Measurements from ENCODE around the gene TSPAN2. TPM values are rescaled to one million over a fixed set of nuclear protein-coding genes. Genes with fewer than 3 reads are reported as not detected.

TSPAN2 gene
- total and polyA plus RNA-seq, 2 of the 4 experiments (the other 2 are of a cell fraction): 0.18 to 0.60 TPM

GRCh38 chr1:115077984-115078330, 11.3 kb downstream of the TSPAN2 start:
- Histone ChIP-seq H2BK20ac (ENCODE audit: low read depth, low read length) (no peak overlapping the region), H3K18ac (ENCODE audit: low read depth, low read length) (no peak overlapping the region), H3K79me1 (ENCODE audit: low read depth in 1 of 2, low read length in 2 of 2) (no peaks in the 10 kb centered on the region), H2BK15ac (ENCODE audit: low read depth, low read length) (no peak overlapping the region), H3K14ac (replicated peaks; ENCODE audit: low read depth, low read length) (no peak overlapping the region), H3K4me1 (ENCODE audit: control insufficient read depth, insufficient read depth, low read length) (no peaks in the 10 kb centered on the region; the same call in 1 of the 2 replicates), H2BK5ac (ENCODE audit: low read depth, low read length, poor library complexity, severe bottlenecking) (no peak overlapping the region), H4K8ac (ENCODE audit: low read depth in 2 of 2, low read length in 2 of 2) (no peak overlapping the region), H2AK5ac (ENCODE audit: low read depth, low read length) (no peak overlapping the region), H3K27me3 (ENCODE audit: control insufficient read depth, insufficient read depth, low read length) (peaks cover 10% of the 10 kb centered on the region), H4K91ac (ENCODE audit: insufficient read depth, low read depth, low read length) (no peak overlapping the region), H3K4ac (ENCODE audit: low read depth, low read length) (no peak overlapping the region), H3K36me3 (ENCODE audit: control insufficient read depth, insufficient read depth, low read length) (no peaks in the 10 kb centered on the region), H3K27ac (ENCODE audit: insufficient read depth, low read length) (no peak overlapping the region), H4K20me1 (ENCODE audit: insufficient read depth, low read length) (no peaks in the 10 kb centered on the region), H3K4me2 (ENCODE audit: low read depth, low read length) (no peak overlapping the region), H3K9me3 (ENCODE audit: control insufficient read depth, insufficient read depth, low read length) (no peaks in the 10 kb centered on the region), H2AK9ac (replicated peaks; ENCODE audit: low read depth, low read length, poor library complexity) (no peak overlapping the region), H3K9me1 (ENCODE audit: insufficient read depth, low read length) (no peaks in the 10 kb centered on the region), H2BK120ac (ENCODE audit: low read depth, low read length) (no peak overlapping the region), H4K5ac (ENCODE audit: low read depth, low read length) (no peak overlapping the region), H2AFZ (replicated peaks; ENCODE audit: low read length, poor library complexity) (no peak overlapping the region), H3K4me3 (ENCODE audit: insufficient read depth, low read depth, low read length) (no peak overlapping the region), H3K9ac (ENCODE audit: low read depth, low read length) (no peak overlapping the region), H3K56ac (ENCODE audit: extremely low read depth, insufficient read depth, low read length) (no peak overlapping the region), H3K23ac (ENCODE audit: low read depth, low read length) (no peak overlapping the region)
- TF ChIP-seq CEBPB (IDR thresholded peaks at IDR 0.05; ENCODE audit: low read depth, low read length) (no peak), MAZ (IDR thresholded peaks at IDR 0.05; ENCODE audit: borderline replicate concordance, low read depth, low read length) (no peak), SMC3 (IDR thresholded peaks at IDR 0.05; ENCODE audit: low read depth, low read length) (no peak), MXI1 (IDR thresholded peaks at IDR 0.05; ENCODE audit: borderline replicate concordance, low read depth, low read length) (no peak), CHD1 (IDR thresholded peaks at IDR 0.05; ENCODE audit: low read depth, low read length) (no peak), RFX5 (IDR thresholded peaks at IDR 0.05; ENCODE audit: low read depth, low read length) (no peak), POLR2A (IDR thresholded peaks at IDR 0.05; ENCODE audit: low read depth, low read length) (no peak), BHLHE40 (IDR thresholded peaks at IDR 0.05; ENCODE audit: low read depth, low read length) (no peak), RCOR1 (IDR thresholded peaks at IDR 0.05; ENCODE audit: insufficient replicate concordance, low read length) (no peak), CTCF (conservative IDR thresholded peaks at IDR 0.05; ENCODE audit: low read depth, low read length) (no peak), ELK1 (IDR thresholded peaks at IDR 0.05; ENCODE audit: borderline replicate concordance, low read depth, low read length) (no peak), USF2 (IDR thresholded peaks at IDR 0.05; ENCODE audit: low read depth, low read length) (no peak), FOS (IDR thresholded peaks at IDR 0.05; ENCODE audit: low read depth, low read length) (no peak), NFE2L2 (IDR thresholded peaks at IDR 0.05; ENCODE audit: low read depth, low read length) (no peak), MAFK (IDR thresholded peaks at IDR 0.05; ENCODE audit: low read depth, low read length) (no peak), RAD21 (IDR thresholded peaks at IDR 0.05; ENCODE audit: low read length) (no peak)
- CTCF ChIA-PET: no interaction called here
- WGBS, 2 experiments (ENCODE audit: extremely low coverage in 2 of 2, insufficient read length in 1 of 2): no CpG with 5 or more reads among the region's 1 CpG
- intact Hi-C loops (cut with micrococcal nuclease): no loop called here
- DNase-seq (no peak), ATAC-seq (ENCODE audit: low read depth) (no peak)
- no TSS peak for BruUV-seq (replicated peaks)
- dilution Hi-C loops (cut with HindIII; ENCODE audit: low sequenced_read_pairs, unreplicated experiment): no loop called here
- in situ Hi-C loops (cut with MboI; ENCODE audit: low sequenced_read_pairs): no loop called here
- POLR2A ChIA-PET (ENCODE audit: unreplicated experiment): no interaction called here

Measured in IMR-90 (cell line).